Left cardiac atrium (tissue), 2 donors: ENCODE results near the gene JAML. TPM values are rescaled to one million over a fixed set of nuclear protein-coding genes. Genes with fewer than 3 reads are reported as not detected.

Experiments used
- total RNA-seq, 2 donors: library from RNA; stranded (reverse); fragmentation: NEBNext Ultra II Directional; extraction: Animal tissue kit (Norgen Biotek cat#: 25700); gene quantifications; one replicate each; pipeline ENCODE4 v1.2.1, GENCODE V29; 2021
- donor health status: DM: no; HTN: yes; CAD: no; lungs with severe emphysema.
- donor health status: DM: yes; HTN: yes; CAD: no.

Gene JAML
- total RNA-seq, 2 donors from 2014 or later = 2.5 to 5.3 TPM

Other genes with a start within 250 kb of the JAML start
- gene IL10RA, start 238.6 kb downstream of the JAML start, total RNA-seq = 10 to 100 TPM in 1 of 2 donors, 1 to 10 TPM in 1; 8.2 to 17.6 TPM
- gene TMPRSS4, start 147.9 kb downstream of the JAML start, total RNA-seq = not detected
- gene SMIM35, start 138.0 kb downstream of the JAML start, total RNA-seq = not detected
- gene SCN4B, start 72.2 kb downstream of the JAML start, total RNA-seq = 10 to 100 TPM in 1 of 2 donors, 1 to 10 TPM in 1; 5.9 to 11.3 TPM
- gene SCN2B, start 48.4 kb downstream of the JAML start, total RNA-seq = 10 to 100 TPM in 1 of 2 donors, 1 to 10 TPM in 1; 3.3 to 10.1 TPM
- gene MPZL3, start 27.4 kb upstream of the JAML start, total RNA-seq = 1 to 10 TPM; 1.0 to 1.1 TPM
- 10 to 100 TPM; 11.6 to 47.8 TPM for gene MPZL2, start 39.3 kb upstream of the JAML start, total RNA-seq
- 1 to 10 TPM; 1.6 to 3.7 TPM for gene CD3E, start 79.7 kb upstream of the JAML start, total RNA-seq
- 1 to 10 TPM in 1 of 2 donors, under 1 TPM in 1; 0.86 to 2.0 TPM for gene CD3D, start 117.7 kb upstream of the JAML start, total RNA-seq
- 1 to 10 TPM in 1 of 2 donors, under 1 TPM in 1; 0.76 to 1.4 TPM for gene CD3G, start 119.3 kb upstream of the JAML start, total RNA-seq
- gene UBE4A, start 134.6 kb upstream of the JAML start, total RNA-seq = 10 to 100 TPM; 32.9 to 41.2 TPM
- 100 to 1,000 TPM; 567 to 582 TPM for gene ATP5MG, start 176.6 kb upstream of the JAML start, total RNA-seq
- 10 to 100 TPM; 23.7 to 25.2 TPM for gene KMT2A, start 211.5 kb upstream of the JAML start, total RNA-seq